ENCODE data around the gene SOCS3.

The SOCS3 gene

GRCh38 chr17:78322327-78322857 is 37.5 kb downstream of the SOCS3 start:
- no peak overlapping the region for H3K4ac ChIP-seq (ENCODE audit: low read length)
- H3K4me1 ChIP-seq (ENCODE audit: control insufficient read depth in 2 of 2, insufficient read depth in 1 of 2, low read depth in 1 of 2, low read length in 2 of 2), result peaks cover 27 to 49% of the 10 kb centered on the region in 2 donors
- H3K4me2 ChIP-seq (ENCODE audit: insufficient read depth, low read length, poor library complexity, severe bottlenecking), result no peak overlapping the region
- no peaks in the 10 kb centered on the region for H3K27me3 ChIP-seq (ENCODE audit: control insufficient read depth in 3 of 3, insufficient read depth in 3 of 3, low read depth in 1 of 3, low read length in 3 of 3)
- H4K91ac ChIP-seq (ENCODE audit: low read depth, low read length, poor library complexity), result no peak overlapping the region
- H2AK5ac ChIP-seq (ENCODE audit: low read depth, low read length), result peak overlapping the region; percentile 64
- no peak for DNase-seq (ENCODE audit: low spot score)
- no peak overlapping the region for H3K14ac ChIP-seq (ENCODE audit: low read length)
- H3K9ac ChIP-seq (ENCODE audit: low read depth, low read length, poor library complexity), result no peak overlapping the region
- no peak overlapping the region for H2AFZ ChIP-seq (ENCODE audit: low read length)
- H2BK120ac ChIP-seq (ENCODE audit: low read depth, low read length), result peak overlapping the region; percentile 87
- no CpG with 5 or more reads among the region's 9 CpGs for WGBS, 2 donors (ENCODE audit: extremely low coverage in 2 of 2, insufficient read length in 2 of 2, insufficient replicate concordance in 1 of 2)
- H3K9me3 ChIP-seq (replicated peaks in 1 of 2; ENCODE audit: control insufficient read depth in 2 of 2, insufficient read depth in 1 of 2, low read depth in 1 of 2, low read length in 2 of 2), result no peaks in the 10 kb centered on the region
- H3K18ac ChIP-seq (ENCODE audit: low read length), result peak overlapping the region; percentile 89
- peak overlapping the region; percentile 66 for H2BK12ac ChIP-seq (ENCODE audit: low read length)
- H3K27ac ChIP-seq (replicated peaks; ENCODE audit: low read length), result no peak overlapping the region
- no peaks in the 10 kb centered on the region for H3K36me3 ChIP-seq (replicated peaks in 1 of 2; ENCODE audit: control insufficient read depth in 2 of 2, insufficient read depth in 2 of 2, low read length in 2 of 2)
- H3K4me3 ChIP-seq (ENCODE audit: low read length in 2 of 2), result peak overlapping the region in 1 of 2 donors; percentile 56
- peak overlapping the region; percentile 96 for H2BK15ac ChIP-seq (ENCODE audit: low read length)
- peak overlapping the region; percentile 1 for H3K23ac ChIP-seq (ENCODE audit: low read depth, low read length, poor library complexity)
- H3K79me1 ChIP-seq (ENCODE audit: low read depth, low read length), result no peaks in the 10 kb centered on the region
- peak overlapping the region; percentile 58 for H4K8ac ChIP-seq (ENCODE audit: low read depth, low read length)
- peak overlapping the region; percentile 62 for H2BK5ac ChIP-seq (ENCODE audit: low read length)

DNA sequence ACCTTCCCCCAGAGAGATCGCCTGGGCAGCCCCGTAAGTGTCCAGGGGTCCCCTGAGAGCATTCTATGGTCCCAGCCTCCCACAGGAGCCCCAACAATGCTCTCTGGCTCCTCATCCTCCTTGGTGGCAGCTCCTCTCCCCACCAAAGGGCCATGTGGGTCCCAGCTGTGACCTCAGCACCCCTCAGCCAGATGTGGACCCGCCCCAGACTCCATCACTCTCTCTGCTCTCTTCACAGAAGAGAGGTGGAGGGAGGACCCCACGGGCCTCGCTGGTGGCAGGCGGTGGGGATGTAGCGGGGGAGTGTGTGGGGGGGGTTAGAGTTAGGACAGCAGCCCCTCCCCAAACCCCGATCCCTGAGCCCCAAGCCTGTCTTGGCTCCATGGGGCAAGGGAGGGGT is 41.0 kb downstream of the SOCS3 start:
- Histone ChIP-seq H2BK15ac (ENCODE audit: low read length) (peak overlapping the region; percentile 38), H3K4me1 (ENCODE audit: control insufficient read depth in 2 of 2, insufficient read depth in 1 of 2, low read depth in 1 of 2, low read length in 2 of 2) (peaks cover 30 to 51% of the 10 kb centered on the region in 2 donors), H2BK5ac (ENCODE audit: low read length) (peak overlapping the region; percentile 63), H3K14ac (ENCODE audit: low read length) (no peak overlapping the region), H3K4me3 (ENCODE audit: low read length in 2 of 2) (no peak overlapping the region), H4K91ac (ENCODE audit: low read depth, low read length, poor library complexity) (no peak overlapping the region), H2BK120ac (ENCODE audit: low read depth, low read length) (peak overlapping the region; percentile 56), H4K8ac (ENCODE audit: low read depth, low read length) (no peak overlapping the region), H3K4me2 (ENCODE audit: insufficient read depth, low read length, poor library complexity, severe bottlenecking) (no peak overlapping the region), H3K9me3 (replicated peaks in 1 of 2; ENCODE audit: control insufficient read depth in 2 of 2, insufficient read depth in 1 of 2, low read depth in 1 of 2, low read length in 2 of 2) (no peaks in the 10 kb centered on the region), H3K9ac (ENCODE audit: low read depth, low read length, poor library complexity) (no peak overlapping the region), H3K18ac (ENCODE audit: low read length) (peak overlapping the region; percentile 88), H2BK12ac (ENCODE audit: low read length) (no peak overlapping the region), H2AK5ac (ENCODE audit: low read depth, low read length) (peak overlapping the region; percentile 99), H2AFZ (ENCODE audit: low read length) (no peak overlapping the region), H3K23ac (ENCODE audit: low read depth, low read length, poor library complexity) (no peak overlapping the region), H3K4ac (ENCODE audit: low read length) (no peak overlapping the region), H3K36me3 (replicated peaks in 1 of 2; ENCODE audit: control insufficient read depth in 2 of 2, insufficient read depth in 2 of 2, low read length in 2 of 2) (no peaks in the 10 kb centered on the region), H3K79me1 (ENCODE audit: low read depth, low read length) (peaks cover 3% of the 10 kb centered on the region), H3K27me3 (ENCODE audit: control insufficient read depth in 3 of 3, insufficient read depth in 3 of 3, low read depth in 1 of 3, low read length in 3 of 3) (peaks cover 0 to 11% (median 0%) of the 10 kb centered on the region in 3 experiments), H3K27ac (replicated peaks; ENCODE audit: low read length) (no peak overlapping the region)
- no CpG with 5 or more reads among the region's 8 CpGs for WGBS, 2 donors (ENCODE audit: extremely low coverage in 2 of 2, insufficient read length in 2 of 2, insufficient replicate concordance in 1 of 2)
- no peak for DNase-seq (ENCODE audit: low spot score)

DNA sequence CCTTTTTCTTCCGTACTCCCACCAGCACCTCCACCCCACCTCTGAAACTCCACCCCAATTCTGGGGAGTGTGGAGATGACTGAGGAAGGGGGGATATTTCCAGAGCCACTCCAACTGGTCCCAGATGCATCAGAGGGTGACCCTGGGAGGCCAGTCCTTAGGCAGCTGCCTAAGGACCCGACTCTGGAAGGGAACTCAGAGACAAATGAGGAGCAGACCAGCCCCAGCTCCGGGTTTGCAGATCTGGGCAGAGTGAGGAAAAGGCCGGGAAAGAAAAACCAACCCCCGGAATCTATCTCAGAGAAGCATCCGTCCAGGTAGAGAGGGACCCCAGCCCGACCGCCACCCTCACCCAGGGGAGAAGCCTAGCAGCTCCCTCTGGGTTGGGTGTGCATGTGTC is 41.5 kb downstream of the SOCS3 start:
- Histone ChIP-seq H3K4ac (ENCODE audit: low read length) (no peak overlapping the region), H3K79me1 (ENCODE audit: low read depth, low read length) (peaks cover 3% of the 10 kb centered on the region), H3K23ac (ENCODE audit: low read depth, low read length, poor library complexity) (no peak overlapping the region), H3K14ac (ENCODE audit: low read length) (no peak overlapping the region), H2BK5ac (ENCODE audit: low read length) (peak overlapping the region; percentile 63), H2AK5ac (ENCODE audit: low read depth, low read length) (peak overlapping the region; percentile 99), H2BK120ac (ENCODE audit: low read depth, low read length) (peak overlapping the region; percentile 56), H3K27ac (replicated peaks; ENCODE audit: low read length) (no peak overlapping the region), H3K9me3 (replicated peaks in 1 of 2; ENCODE audit: control insufficient read depth in 2 of 2, insufficient read depth in 1 of 2, low read depth in 1 of 2, low read length in 2 of 2) (no peaks in the 10 kb centered on the region), H4K8ac (ENCODE audit: low read depth, low read length) (no peak overlapping the region), H3K4me2 (ENCODE audit: insufficient read depth, low read length, poor library complexity, severe bottlenecking) (no peak overlapping the region), H2AFZ (ENCODE audit: low read length) (no peak overlapping the region), H3K4me1 (ENCODE audit: control insufficient read depth in 2 of 2, insufficient read depth in 1 of 2, low read depth in 1 of 2, low read length in 2 of 2) (peaks cover 28 to 49% of the 10 kb centered on the region in 2 donors), H4K91ac (ENCODE audit: low read depth, low read length, poor library complexity) (no peak overlapping the region), H3K9ac (ENCODE audit: low read depth, low read length, poor library complexity) (no peak overlapping the region), H2BK12ac (ENCODE audit: low read length) (peak overlapping the region; percentile 97), H3K36me3 (replicated peaks in 1 of 2; ENCODE audit: control insufficient read depth in 2 of 2, insufficient read depth in 2 of 2, low read length in 2 of 2) (no peaks in the 10 kb centered on the region), H3K27me3 (ENCODE audit: control insufficient read depth in 3 of 3, insufficient read depth in 3 of 3, low read depth in 1 of 3, low read length in 3 of 3) (peaks cover 0 to 15% (median 0%) of the 10 kb centered on the region in 3 experiments), H3K4me3 (ENCODE audit: low read length in 2 of 2) (no peak overlapping the region), H2BK15ac (ENCODE audit: low read length) (peak overlapping the region; percentile 60), H3K18ac (ENCODE audit: low read length) (peak overlapping the region; percentile 88)
- DNase-seq (ENCODE audit: low spot score), result no peak
- no CpG with 5 or more reads among the region's 8 CpGs for WGBS, 2 donors (ENCODE audit: extremely low coverage in 2 of 2, insufficient read length in 2 of 2, insufficient replicate concordance in 1 of 2)

GRCh38 chr17:78317794-78318400 is 42.0 kb downstream of the SOCS3 start:
- no CpG with 5 or more reads among the region's 10 CpGs for WGBS, 2 donors (ENCODE audit: extremely low coverage in 2 of 2, insufficient read length in 2 of 2, insufficient replicate concordance in 1 of 2)
- Histone ChIP-seq H2BK15ac (ENCODE audit: low read length) (peak overlapping the region; percentile 60), H2BK5ac (ENCODE audit: low read length) (peak overlapping the region; percentile 63), H3K4ac (ENCODE audit: low read length) (no peak overlapping the region), H3K9me3 (replicated peaks in 1 of 2; ENCODE audit: control insufficient read depth in 2 of 2, insufficient read depth in 1 of 2, low read depth in 1 of 2, low read length in 2 of 2) (no peaks in the 10 kb centered on the region), H3K4me3 (ENCODE audit: low read length in 2 of 2) (no peak overlapping the region), H3K18ac (ENCODE audit: low read length) (peak overlapping the region; percentile 81), H2BK12ac (ENCODE audit: low read length) (peak overlapping the region; percentile 97), H3K23ac (ENCODE audit: low read depth, low read length, poor library complexity) (no peak overlapping the region), H4K91ac (ENCODE audit: low read depth, low read length, poor library complexity) (peak overlapping the region; percentile 65), H3K27me3 (ENCODE audit: control insufficient read depth in 3 of 3, insufficient read depth in 3 of 3, low read depth in 1 of 3, low read length in 3 of 3) (peaks cover 0 to 17% (median 0%) of the 10 kb centered on the region in 3 experiments), H3K14ac (ENCODE audit: low read length) (no peak overlapping the region), H3K4me2 (ENCODE audit: insufficient read depth, low read length, poor library complexity, severe bottlenecking) (no peak overlapping the region), H2BK120ac (ENCODE audit: low read depth, low read length) (no peak overlapping the region), H2AK5ac (ENCODE audit: low read depth, low read length) (peak overlapping the region; percentile 99), H3K9ac (ENCODE audit: low read depth, low read length, poor library complexity) (no peak overlapping the region), H3K79me1 (ENCODE audit: low read depth, low read length) (peaks cover 3% of the 10 kb centered on the region), H3K4me1 (ENCODE audit: control insufficient read depth in 2 of 2, insufficient read depth in 1 of 2, low read depth in 1 of 2, low read length in 2 of 2) (peaks cover 26 to 44% of the 10 kb centered on the region in 2 donors), H2AFZ (ENCODE audit: low read length) (no peak overlapping the region), H3K27ac (replicated peaks; ENCODE audit: low read length) (no peak overlapping the region), H4K8ac (ENCODE audit: low read depth, low read length) (no peak overlapping the region), H3K36me3 (replicated peaks in 1 of 2; ENCODE audit: control insufficient read depth in 2 of 2, insufficient read depth in 2 of 2, low read length in 2 of 2) (no peaks in the 10 kb centered on the region)
- no peak for DNase-seq (ENCODE audit: low spot score)
